Activated CD8-positive, alpha-beta T cell treated with anti-CD3 and anti-CD28 coated beads for 36 hours (primary cell): ENCODE data around the gene AGK. TPM values are rescaled to one million over a fixed set of nuclear protein-coding genes. Genes with fewer than 3 reads are reported as not detected.
"Not testable (repeated sequence)": the region's sequence is repeated elsewhere in the genome, so short reads cannot be mapped to it uniquely, and the experiment has no call there.

Source experiments
- ATAC-seq: fragments of 200-7000 bp; cut with Tn5 transposase; one replicate; pipeline ENCODE4 v1.10.0; 2021; ENCODE audit warnings: mild to moderate bottlenecking, moderate library complexity
- CTCF ChIA-PET: fragments of 350-600 bp; sonication (Branson Sonifier 250); formaldehyde crosslinking; loops from one replicate; lab custom pipeline; 2021; ENCODE audit warnings: antibody characterized with exemption; lab: Charles Lee
- POLR2A ChIA-PET: fragments of 350-600 bp; sonication (Branson Sonifier 250); formaldehyde crosslinking; loops from one replicate; lab custom pipeline; 2021; ENCODE audit warnings: antibody characterized with exemption; lab: Charles Lee
- DNase-seq: peaks from one replicate; pipeline ENCODE4 v3.0.0-alpha.2; 2020
- H3K27ac Mint-ChIP-seq: one replicate; pipeline ENCODE4 v1.8.0; 2021; ENCODE audit warnings: mild to moderate bottlenecking, mixed read lengths
- H3K27me3 Mint-ChIP-seq: one replicate; pipeline ENCODE4 v1.8.0; 2021; ENCODE audit warnings: mixed read lengths
- H3K36me3 Mint-ChIP-seq: one replicate; pipeline ENCODE4 v1.8.0; 2021; ENCODE audit warnings: low read depth, mixed read lengths
- H3K4me1 Mint-ChIP-seq: one replicate; pipeline ENCODE4 v1.8.0; 2021; ENCODE audit warnings: low read depth, mixed read lengths
- H3K4me3 Mint-ChIP-seq: one replicate; pipeline ENCODE4 v1.8.0; 2021; ENCODE audit warnings: mild to moderate bottlenecking, moderate library complexity, mixed read lengths
- H3K9me3 Mint-ChIP-seq: one replicate; pipeline ENCODE4 v1.8.0; 2021; ENCODE audit warnings: mixed read lengths
- CTCF ChIP-seq: fragments of 200-600 bp; IDR thresholded peaks from one replicate; pipeline ENCODE4 v1.8.0; 2022; ENCODE audit warnings: antibody characterized with exemption, mild to moderate bottlenecking
- intact Hi-C: fragments of 100-400 bp; cut with micrococcal nuclease; formaldehyde crosslinking; loops from one replicate; pipeline ENCODE4 v1.10.0; 2022
- total RNA-seq, 2 experiments: library from RNA; stranded (reverse); gene quantifications; one replicate each; pipeline ENCODE4 v1.2.3, GENCODE V29; 2021

AGK gene
- total RNA-seq, 2 experiments from 2014 or later = 70.1 to 73.7 TPM

- intact Hi-C loops = no loop called here
- TF ChIP-seq CTCF = no peak
- no peaks in the 10 kb centered on the region for H3K27me3 Mint-ChIP-seq
- peaks cover 26% of the 10 kb centered on the region for H3K4me1 Mint-ChIP-seq
- CTCF ChIA-PET = interaction anchor here (1.7 to 5.5 kb wide), 2 partner anchors 15 to 188 kb away, joined by 7 to 33 read pairs; partner anchors contain the start of gene SSBP1
- DNase-seq (no peak), ATAC-seq (no peak)
- H3K27ac Mint-ChIP-seq = no peak overlapping the region
- peak overlapping the region; percentile 85 for H3K4me3 Mint-ChIP-seq
- POLR2A ChIA-PET = interaction anchor here (1.2 to 1.6 kb wide), 3 partner anchors 8 to 535 kb away, joined by 4 to 6 read pairs (median 4); no protein-coding TSS in a partner anchor
- H3K36me3 Mint-ChIP-seq = peaks cover 27% of the 10 kb centered on the region
- H3K9me3 Mint-ChIP-seq = no peaks in the 10 kb centered on the region
Measured at GRCh38 chr7:141549582-141549981, 1.6 kb upstream of the AGK start.

GRCh38 chr7:141550386-141551093, 670 bp upstream of the AGK start:
- ATAC-seq (peak; percentile 18), DNase-seq (peak; percentile 10)
- peak overlapping the region; percentile 85 for H3K4me3 Mint-ChIP-seq
- ChIA-PET CTCF (interaction anchor here (0.6 to 5.5 kb wide), 3 partner anchors 16 to 187 kb away, joined by 4 to 33 read pairs (median 7); partner anchors contain the start of gene SSBP1), POLR2A (interaction anchor here (1.0 to 2.0 kb wide), 7 partner anchors 8 to 536 kb away, joined by 3 to 15 read pairs (median 4); no protein-coding TSS in a partner anchor)
- no peaks in the 10 kb centered on the region for H3K27me3 Mint-ChIP-seq
- H3K27ac Mint-ChIP-seq = peak overlapping the region; percentile 89
- TF ChIP-seq CTCF = no peak
- peaks cover 32% of the 10 kb centered on the region for H3K4me1 Mint-ChIP-seq
- no peaks in the 10 kb centered on the region for H3K9me3 Mint-ChIP-seq
- H3K36me3 Mint-ChIP-seq = peaks cover 35% of the 10 kb centered on the region
- intact Hi-C loops = no loop called here

GRCh38 chr7:141551782-141552181, 572 bp downstream of the AGK start:
- TF ChIP-seq CTCF = no peak
- peaks cover 46% of the 10 kb centered on the region for H3K36me3 Mint-ChIP-seq
- ATAC-seq (peak; percentile 4), DNase-seq (no peak)
- ChIA-PET POLR2A (interaction anchor here (0.9 to 2.0 kb wide), 5 partner anchors 9 to 68 kb away, joined by 3 to 15 read pairs (median 3); no protein-coding TSS in a partner anchor), CTCF (interaction anchor here (1.4 to 5.5 kb wide), 2 partner anchors 17 to 103 kb away, joined by 4 to 33 read pairs; no protein-coding TSS in a partner anchor)
- no peaks in the 10 kb centered on the region for H3K9me3 Mint-ChIP-seq
- H3K27me3 Mint-ChIP-seq = no peaks in the 10 kb centered on the region
- peak overlapping the region; percentile 85 for H3K4me3 Mint-ChIP-seq
- intact Hi-C loops = no loop called here
- H3K27ac Mint-ChIP-seq = peak overlapping the region; percentile 91
- peaks cover 40% of the 10 kb centered on the region for H3K4me1 Mint-ChIP-seq

- Mint-ChIP-seq H3K27ac (peak overlapping the region; percentile 84), H3K27me3 (no peaks in the 10 kb centered on the region), H3K36me3 (peaks cover 88% of the 10 kb centered on the region), H3K4me1 (peaks cover 77% of the 10 kb centered on the region), H3K4me3 (peak overlapping the region; percentile 28), H3K9me3 (peaks cover 7% of the 10 kb centered on the region)
- ATAC-seq = no peak
- CTCF ChIA-PET = no interaction called here
- intact Hi-C loops = no loop called here
- POLR2A ChIA-PET = interaction anchor here (0.6 to 3.3 kb wide), 6 partner anchors 29 to 337 kb away, joined by 3 to 13 read pairs (median 3); no protein-coding TSS in a partner anchor
- no peak for DNase-seq
- no peak for TF ChIP-seq CTCF
Measured at GRCh38 chr7:141557360-141557759, 6.2 kb downstream of the AGK start.

- H3K9me3 Mint-ChIP-seq, H3K27me3 Mint-ChIP-seq, CTCF ChIA-PET: not testable (repeated sequence)
- peaks cover 89% of the 10 kb centered on the region for H3K36me3 Mint-ChIP-seq
- peak; percentile 47 for ATAC-seq
- peaks cover 77% of the 10 kb centered on the region for H3K4me1 Mint-ChIP-seq
- peak overlapping the region; percentile 84 for H3K27ac Mint-ChIP-seq
- intact Hi-C loops = loop anchor here (2.0 kb wide), 1 partner anchor 27 kb away; no protein-coding TSS in a partner anchor
- POLR2A ChIA-PET = interaction anchor here (0.7 to 3.3 kb wide), 5 partner anchors 8 to 336 kb away, joined by 3 to 13 read pairs (median 4); no protein-coding TSS in a partner anchor
- H3K4me3 Mint-ChIP-seq = peak overlapping the region; percentile 28
- DNase-seq = peak; percentile 63
Measured at GRCh38 chr7:141557831-141558531, 6.8 kb downstream of the AGK start.
